NCI-H1694 treated with DMSO at 0.1 percent for 48 hours (cell line): ENCODE results near the gene TMEM141.

ENCODE experiments used
- DNase-seq: peaks from one replicate; lab custom pipeline; 2025; lab: John Stamatoyannopoulos, UW

Gene TMEM141

GRCh38 chr9:136814725-136815421 is 23.7 kb downstream of the TMEM141 start:
- DNase-seq: no peak

DNA sequence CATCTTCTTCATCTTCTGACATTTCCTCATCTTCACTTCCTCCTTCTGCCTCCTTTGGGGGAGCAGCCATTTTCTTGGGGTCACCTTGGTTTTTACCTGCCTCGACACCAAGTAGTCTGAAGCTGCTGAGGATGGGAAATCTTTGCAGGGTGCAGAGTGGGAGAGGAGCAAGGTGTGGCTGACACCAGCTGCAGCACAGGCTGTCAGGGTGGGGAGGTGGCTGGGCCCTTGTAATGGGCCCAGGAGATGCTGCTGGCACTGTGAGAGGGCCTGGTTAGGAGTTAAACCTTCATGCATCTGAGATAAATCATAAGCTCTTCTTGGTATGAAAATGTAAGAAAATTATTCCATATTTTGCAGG is 24.3 kb downstream of the TMEM141 start:
- DNase-seq: no peak

DNA sequence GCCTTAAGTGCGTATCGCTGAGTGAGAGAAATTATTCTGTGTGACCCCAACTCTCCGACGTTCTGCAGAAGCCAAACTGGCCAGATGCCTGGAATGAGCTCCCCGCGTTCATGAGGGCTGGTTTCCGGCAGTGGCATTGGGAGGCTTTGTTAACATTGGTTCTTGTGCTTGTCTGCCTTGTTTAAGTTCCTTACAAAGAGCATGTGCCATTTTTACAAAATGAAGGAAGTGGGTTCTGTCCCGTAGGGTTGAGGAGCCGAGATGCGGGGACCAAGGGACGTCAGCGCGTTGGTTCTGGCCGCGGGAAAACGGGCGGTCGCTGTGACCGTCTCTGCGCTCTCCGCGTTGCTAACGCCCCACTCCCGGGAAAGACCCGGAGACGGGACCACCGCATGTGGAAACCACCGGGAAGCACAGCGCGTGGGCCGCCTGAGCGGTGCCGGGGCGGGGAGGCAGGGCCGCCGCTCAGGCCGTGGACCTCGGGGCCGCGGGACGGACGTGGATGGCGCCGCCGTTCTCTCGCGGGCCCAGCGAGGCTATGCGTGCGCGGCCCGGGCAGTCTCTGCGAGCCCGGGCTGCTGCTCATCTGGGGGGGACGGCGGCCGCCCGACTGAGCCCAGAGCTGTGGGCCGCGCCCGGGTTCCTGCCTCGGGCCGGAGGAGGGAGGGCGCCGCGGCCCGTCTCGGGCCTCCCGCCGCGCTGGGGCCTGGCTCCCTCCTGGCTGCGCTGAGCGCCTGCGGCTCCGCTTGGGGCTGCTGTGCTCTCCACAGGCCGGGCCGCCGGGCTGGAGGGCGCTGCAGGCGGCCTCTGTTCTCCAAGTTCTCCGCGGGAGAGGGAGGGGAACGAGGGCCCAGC is 30.1 kb downstream of the TMEM141 start:
- DNase-seq: no peak

DNA sequence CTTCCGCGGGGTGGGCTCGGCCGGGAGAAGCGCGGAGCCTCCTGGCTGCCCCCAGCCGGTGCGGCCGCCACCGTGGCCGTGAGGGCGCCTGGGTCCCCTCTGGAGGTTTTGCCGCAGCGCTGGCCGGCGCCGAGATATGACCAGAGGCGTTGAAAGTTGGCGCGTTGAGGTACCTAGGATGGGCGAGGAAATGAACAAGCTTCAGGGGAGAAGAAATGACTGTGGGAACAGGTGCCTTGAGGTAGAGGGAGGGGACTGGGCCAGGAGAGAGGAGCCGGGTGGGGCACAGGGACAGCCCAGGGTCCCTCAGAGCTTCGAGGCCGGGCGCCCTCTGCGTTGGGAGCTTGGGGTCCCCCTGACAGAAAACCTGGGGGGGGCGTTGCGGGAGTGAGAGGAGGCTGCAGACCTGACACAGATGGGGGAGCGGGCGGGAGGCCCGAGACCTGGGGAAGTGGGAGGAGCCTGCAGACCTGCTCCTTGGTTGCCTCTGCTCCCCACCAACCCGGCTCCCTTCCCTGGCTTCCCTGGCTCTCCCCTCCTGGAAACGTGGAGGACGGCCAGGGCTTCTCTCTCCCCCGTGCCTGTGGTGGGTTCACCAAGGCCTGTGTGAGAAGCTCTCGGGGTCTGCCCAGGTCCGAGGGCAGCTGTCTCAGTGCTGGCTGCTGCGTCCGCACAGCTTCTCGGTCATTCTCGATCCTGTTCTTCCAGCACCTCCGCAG is 30.8 kb downstream of the TMEM141 start:
- no peak for DNase-seq

- no peak for DNase-seq
These were observed 32.2 kb downstream of the TMEM141 start for GRCh38 chr9:136823136-136824046.

GRCh38 chr9:136824496-136825225 is 33.5 kb downstream of the TMEM141 start:
- no peak for DNase-seq

DNA sequence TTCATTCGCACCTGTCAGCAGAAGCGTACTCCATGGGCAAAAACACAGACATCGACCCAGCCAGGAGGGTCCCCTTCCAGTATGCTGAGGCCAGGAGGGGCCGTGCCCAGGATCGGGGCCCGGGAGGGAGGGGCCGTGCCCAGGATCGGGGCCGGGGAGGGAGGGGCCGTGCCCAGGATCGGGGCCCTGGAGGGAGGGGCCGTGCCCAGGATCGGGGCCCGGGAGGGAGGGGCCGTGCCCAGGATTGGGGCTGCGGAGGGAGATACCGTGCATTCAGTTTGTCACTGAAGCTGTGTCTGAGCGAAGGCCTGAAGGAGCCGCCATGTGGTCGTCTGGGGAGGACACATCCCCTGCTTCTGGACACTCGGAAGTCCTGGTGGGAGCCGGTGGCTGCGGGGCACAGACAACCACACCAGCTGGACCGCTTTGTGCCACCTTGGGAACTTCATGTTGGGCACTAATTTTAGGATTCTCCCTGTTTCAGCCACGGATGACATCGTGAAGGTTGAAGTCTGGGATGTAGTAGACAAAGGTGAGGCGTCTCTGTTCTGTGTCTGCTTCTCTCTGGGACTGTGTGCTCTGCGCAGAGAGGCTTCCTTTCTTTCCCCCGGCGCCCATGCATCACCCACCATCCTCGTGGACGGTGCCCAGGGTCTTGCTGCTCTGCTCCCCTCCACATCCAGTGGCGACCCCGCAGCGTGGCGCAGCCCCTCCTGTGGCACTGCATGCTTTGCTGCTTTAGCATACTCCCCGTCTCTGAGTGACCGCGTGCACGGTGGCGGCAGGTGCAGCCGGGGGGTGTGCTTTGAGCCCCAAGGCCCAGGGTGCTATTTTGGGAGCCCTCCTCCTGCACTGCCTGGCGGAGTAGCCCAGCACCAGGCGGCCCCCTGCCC is 34.4 kb downstream of the TMEM141 start:
- no peak for DNase-seq

DNA sequence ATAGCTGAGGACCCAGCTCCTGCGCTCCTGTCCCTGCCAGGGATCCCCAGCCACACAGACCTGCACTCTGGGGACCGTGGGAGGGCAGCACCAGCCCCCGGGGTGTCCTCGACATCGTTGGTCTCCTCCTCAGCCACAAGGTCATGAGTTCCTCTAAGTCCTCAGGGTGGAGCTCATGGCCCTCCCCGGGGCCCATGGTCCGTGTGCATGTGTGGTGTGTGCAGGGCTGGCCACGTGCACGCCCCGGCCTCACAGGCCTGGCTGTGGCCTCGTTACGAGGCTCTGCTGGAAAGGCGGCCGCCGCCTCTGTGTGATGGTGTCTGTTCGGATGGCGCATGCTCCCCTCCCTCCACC is 35.0 kb downstream of the TMEM141 start:
- DNase-seq: no peak

GRCh38 chr9:136826703-136827582 is 35.8 kb downstream of the TMEM141 start:
- no peak for DNase-seq

GRCh38 chr9:136827794-136828473 is 36.8 kb downstream of the TMEM141 start:
- no peak for DNase-seq

DNA sequence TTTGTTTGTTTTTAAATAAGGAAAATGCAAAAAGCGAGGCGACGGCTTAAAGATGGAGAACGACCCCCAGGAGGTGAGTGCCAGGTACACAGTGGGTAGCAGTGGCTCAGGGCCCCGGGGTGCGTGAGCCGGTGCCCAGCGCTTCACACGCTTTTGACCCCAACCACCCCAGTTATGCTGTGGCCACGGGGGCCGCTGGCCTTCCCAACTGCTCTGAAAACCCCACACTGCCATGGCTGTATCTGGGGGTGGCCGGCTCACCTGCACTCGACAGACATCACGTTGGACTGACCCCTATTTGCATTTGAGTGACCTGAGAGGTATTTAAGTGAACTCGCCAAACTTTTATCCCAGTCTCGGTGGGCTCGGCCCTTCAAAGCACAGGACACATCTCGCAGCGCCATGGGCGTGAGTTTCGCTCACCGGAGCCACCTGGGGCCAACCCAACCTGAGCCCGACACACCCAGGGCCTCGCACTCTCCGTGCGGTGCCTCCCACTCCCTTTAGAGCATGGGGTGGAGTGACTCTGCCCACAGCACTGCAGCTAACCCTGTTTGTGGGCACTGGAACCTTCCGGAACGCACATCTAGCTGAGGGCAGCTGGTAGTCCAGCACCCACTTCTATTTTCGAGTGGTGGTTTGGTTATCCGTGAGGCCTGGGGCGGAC is 37.5 kb downstream of the TMEM141 start:
- no peak for DNase-seq

GRCh38 chr9:136829412-136829811 is 38.3 kb downstream of the TMEM141 start:
- no peak for DNase-seq

DNA sequence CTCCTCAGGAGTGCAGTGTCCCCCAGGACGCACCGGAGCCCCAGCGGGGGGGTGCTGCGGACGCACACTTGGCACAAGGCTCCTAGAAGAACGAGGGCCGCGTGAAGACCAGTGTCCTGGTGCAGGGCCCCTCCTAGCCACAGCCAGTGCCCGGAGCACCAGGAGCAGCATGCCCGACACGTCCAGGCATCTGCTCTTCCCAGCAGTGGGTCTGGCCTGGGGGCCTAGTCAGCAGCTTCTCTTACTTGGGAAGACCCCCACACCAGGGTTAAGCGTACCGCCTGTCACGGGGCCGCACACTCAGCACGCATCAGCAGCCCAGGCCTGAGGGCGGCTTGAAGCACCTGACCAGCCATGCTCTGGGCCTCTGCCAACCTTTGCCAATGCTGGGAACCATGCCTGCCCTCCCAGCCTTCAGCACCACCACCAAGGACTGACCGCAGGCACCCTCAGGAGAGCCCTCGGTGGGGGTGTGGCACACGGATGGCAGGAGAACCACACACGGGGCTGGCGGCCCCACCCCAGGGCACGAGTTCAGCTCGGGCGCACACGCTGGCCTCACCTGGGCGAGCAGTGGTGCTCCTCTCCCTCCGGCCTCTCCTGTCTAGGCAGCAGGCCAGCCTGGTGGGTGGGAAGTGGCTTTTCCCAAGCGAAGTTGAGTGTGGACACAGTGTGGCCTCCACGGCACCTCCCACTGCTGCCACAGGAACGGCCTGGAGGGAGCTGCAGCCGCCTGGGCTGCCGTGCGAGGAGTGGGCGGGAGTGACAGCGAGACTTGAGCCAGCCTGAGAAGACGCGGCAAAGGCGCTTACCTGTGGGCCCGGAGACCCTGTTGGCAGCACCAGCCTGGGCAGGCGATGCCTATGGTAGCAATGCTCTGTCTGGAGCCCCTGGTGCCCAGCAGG is 39.1 kb downstream of the TMEM141 start:
- no peak for DNase-seq

- DNase-seq: no peak
These were observed 40.0 kb downstream of the TMEM141 start for GRCh38 chr9:136831002-136831719.

GRCh38 chr9:136831720-136832104 is 40.6 kb downstream of the TMEM141 start:
- no peak for DNase-seq

DNA sequence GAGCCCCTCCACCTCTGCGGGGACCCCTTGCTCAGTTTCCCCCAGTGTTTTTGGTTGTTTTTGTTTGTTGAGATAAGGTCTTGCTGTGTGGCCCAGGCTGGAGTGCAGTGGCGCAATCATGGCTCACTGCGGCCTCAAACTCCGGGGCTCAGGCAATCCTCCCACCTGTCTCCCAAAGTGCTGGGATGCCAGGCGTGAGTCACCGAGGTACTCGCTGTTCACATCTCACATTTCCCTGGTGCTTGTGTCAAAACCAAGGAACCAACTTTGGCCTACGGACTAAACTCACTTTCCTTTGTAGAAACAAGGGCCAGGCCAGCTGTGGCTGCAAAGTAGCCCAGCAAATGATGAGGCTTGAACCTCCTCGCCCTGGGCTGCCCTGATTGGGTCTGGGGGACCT is 41.4 kb downstream of the TMEM141 start:
- no peak for DNase-seq
